HepG2 (cell line): ENCODE data around the gene DHRS4L2. TPM values are rescaled to one million over a fixed set of nuclear protein-coding genes. Genes with fewer than 3 reads are reported as not detected.

ENCODE experiments used
- ATF3 ChIP-seq: sonication (generic); formaldehyde crosslinking; IDR thresholded peaks from 2 replicates; pipeline ENCODE4 v1.4.0; 2020; ENCODE audit warnings: missing genetic modification reagents
- CSRNP1 ChIP-seq: sonication (generic); formaldehyde crosslinking; IDR thresholded peaks from 2 replicates; pipeline ENCODE4 v1.8.1; 2023; ENCODE audit warnings: mild to moderate bottlenecking, missing genetic modification reagents
- CTCF ChIP-seq: sonication (generic); formaldehyde crosslinking; IDR thresholded peaks from 2 replicates; pipeline ENCODE4 v1.5.0; 2020; ENCODE audit warnings: mild to moderate bottlenecking, missing genetic modification reagents, moderate library complexity
- DPF2 ChIP-seq: sonication (generic); formaldehyde crosslinking; IDR thresholded peaks from 2 replicates; pipeline ENCODE4 v1.4.0; 2020; ENCODE audit warnings: mild to moderate bottlenecking, low read depth, missing genetic modification reagents, borderline replicate concordance
- HMGXB3 ChIP-seq: sonication (generic); formaldehyde crosslinking; IDR thresholded peaks from 2 replicates; pipeline ENCODE4 v1.4.0; 2020; ENCODE audit warnings: missing genetic modification reagents, borderline replicate concordance
- MAFG ChIP-seq: sonication (generic); formaldehyde crosslinking; IDR thresholded peaks from 2 replicates; pipeline ENCODE4 v1.5.1; 2020; ENCODE audit warnings: mild to moderate bottlenecking, missing genetic modification reagents
- MTF2 ChIP-seq: sonication (generic); formaldehyde crosslinking; IDR thresholded peaks from 2 replicates; pipeline ENCODE4 v1.5.0; 2020; ENCODE audit warnings: missing genetic modification reagents, borderline replicate concordance
- PRPF4 ChIP-seq: fragments of 200-400 bp; formaldehyde crosslinking; IDR thresholded peaks from 2 replicates; pipeline ENCODE4 v1.6.1; 2016; ENCODE audit warnings: low read length, low read depth; ENCODE audit not compliant: poor library complexity, severe bottlenecking
- RELA ChIP-seq: sonication (generic); formaldehyde crosslinking; IDR thresholded peaks from 2 replicates; pipeline ENCODE4 v1.4.0; 2020; ENCODE audit warnings: missing genetic modification reagents
- SMAD9 ChIP-seq: sonication (generic); formaldehyde crosslinking; IDR thresholded peaks from 2 replicates; pipeline ENCODE4 v1.5.1; 2020; ENCODE audit warnings: mild to moderate bottlenecking, missing genetic modification reagents
- THAP9 ChIP-seq: sonication (generic); formaldehyde crosslinking; IDR thresholded peaks from 2 replicates; pipeline ENCODE4; 2020; ENCODE audit warnings: missing genetic modification reagents, mild to moderate bottlenecking, borderline replicate concordance
- ZNF180 ChIP-seq: sonication (generic); formaldehyde crosslinking; IDR thresholded peaks from 2 replicates; pipeline ENCODE4 v1.4.0; 2020; ENCODE audit warnings: low read depth, missing genetic modification reagents, borderline replicate concordance
- ZNF230 ChIP-seq: sonication (generic); formaldehyde crosslinking; IDR thresholded peaks from 2 replicates; pipeline ENCODE4 v1.4.0; 2020; ENCODE audit warnings: mild to moderate bottlenecking, missing genetic modification reagents
- ZNF639 ChIP-seq: conservative IDR thresholded peaks from 2 replicates; pipeline ENCODE4 v1.6.1; 2018; ENCODE audit warnings: missing genetic modification reagents
- ZNF768 ChIP-seq: sonication (generic); formaldehyde crosslinking; IDR thresholded peaks from 2 replicates; pipeline ENCODE4 v1.4.0; 2020; ENCODE audit warnings: missing genetic modification reagents
- polyA plus RNA-seq, 8 experiments: library from polyadenylated mRNA; depleted of rRNA in 3 of 8; stranded (reverse) in 7 of 8; unstranded in 1 of 8; fragments of >200 nt; fragmentation: Illumina TruSeq in 4 of 8; extraction: Trizol in 4 of 8; gene quantifications; 2 replicates each; pipeline versions ENCODE4 v1.2.1 to v1.2.3, GENCODE V29; 2011 to 2016; ENCODE audit warnings: low read depth in 4 of 8, missing spikeins in 1 of 8, mixed read lengths in 1 of 8; ENCODE audit not compliant: insufficient read depth in 1 of 8
- total RNA-seq, 5 experiments: library from RNA; depleted of rRNA; stranded (reverse); fragments of >200 nt; fragmentation: Illumina TruSeq; extraction: Trizol; gene quantifications; 2 replicates each; pipeline ENCODE4 v1.2.3, GENCODE V29; 2016; ENCODE audit warnings: low read depth in 1 of 5

DHRS4L2 gene
- total and polyA plus RNA-seq, 2 of the 13 experiments (the other 11 are each of a cell fraction or from before 2014, with no cell fraction given): 24.7 to 38.2 TPM

- TF ChIP-seq CSRNP1 (CRISPR knock-in tag) (no peak), CTCF (CRISPR knock-in tag) (peak; percentile 100), PRPF4 (no peak), THAP9 (no peak), HMGXB3 (CRISPR knock-in tag) (peak; percentile 90; the same call in 1 of the 2 replicates), MTF2 (no peak), ZNF180 (CRISPR knock-in tag) (no peak), SMAD9 (CRISPR knock-in tag) (no peak), DPF2 (CRISPR knock-in tag) (no peak), ATF3 (no peak), ZNF230 (peak; percentile 90; the same call in 1 of the 2 replicates), ZNF639 (CRISPR knock-in tag) (peak; percentile 51; the same call in 1 of the 2 replicates), ZNF768 (no peak), MAFG (no peak), RELA (peak; percentile 29; the same call in 1 of the 2 replicates)
Measured at GRCh38 chr14:24013654-24014514, 25.2 kb downstream of the DHRS4L2 start (continued).
